WTC11 (cell line): ENCODE measurements around the gene ADGRB3.

ENCODE experiments used
- CTCF ChIP-seq: fragments of 200-600 bp; IDR thresholded peaks from 2 replicates; pipeline ENCODE4 v1.8.0; 2022; ENCODE audit warnings: antibody characterized with exemption
- ETV6 ChIP-seq: sonication (generic); formaldehyde crosslinking; IDR thresholded peaks from 2 replicates; pipeline ENCODE4 v1.8.1; 2022; ENCODE audit warnings: mild to moderate bottlenecking, missing genetic modification reagents
- JUN ChIP-seq: sonication (generic); formaldehyde crosslinking; IDR thresholded peaks from 2 replicates; pipeline ENCODE4 v1.8.0; 2023; ENCODE audit warnings: mild to moderate bottlenecking, missing genetic modification reagents
- NFYB ChIP-seq: sonication (generic); formaldehyde crosslinking; conservative IDR thresholded peaks from 2 replicates; pipeline ENCODE4 v1.8.0; 2022; ENCODE audit warnings: low read depth, missing genetic modification reagents
- SMAD3 ChIP-seq: sonication (generic); formaldehyde crosslinking; IDR thresholded peaks from 2 replicates; pipeline ENCODE4 v1.8.0; 2022; ENCODE audit warnings: missing genetic modification reagents, mild to moderate bottlenecking, borderline replicate concordance
- SP1 ChIP-seq: sonication (generic); formaldehyde crosslinking; conservative IDR thresholded peaks from 2 replicates; pipeline ENCODE4 v1.8.1; 2022; ENCODE audit warnings: missing genetic modification reagents
- TCF7 ChIP-seq: sonication (generic); formaldehyde crosslinking; IDR thresholded peaks from 2 replicates; pipeline ENCODE4 v1.8.0; 2022; ENCODE audit warnings: mild to moderate bottlenecking, low read depth, missing genetic modification reagents, moderate library complexity
- USF1 ChIP-seq: sonication (generic); formaldehyde crosslinking; IDR thresholded peaks from 2 replicates; pipeline ENCODE4 v1.8.0; 2022; ENCODE audit warnings: mild to moderate bottlenecking, missing genetic modification reagents
- ZNF232 ChIP-seq: sonication (generic); formaldehyde crosslinking; IDR thresholded peaks from 2 replicates; pipeline ENCODE4 v1.8.0; 2022; ENCODE audit warnings: mild to moderate bottlenecking, missing genetic modification reagents
- ZNF532 ChIP-seq: fragments of 250-450 bp; sonication (Bioruptor Pico); IDR thresholded peaks from 2 replicates; pipeline ENCODE4 v1.9.0; 2021; ENCODE audit warnings: mild to moderate bottlenecking, borderline replicate concordance
- TF ChIP-seq, protein P1 (sequence below): sonication (generic); formaldehyde crosslinking; IDR thresholded peaks from 2 replicates; pipeline ENCODE4 v1.8.1; 2023; ENCODE audit warnings: mild to moderate bottlenecking, missing genetic modification reagents
- TF ChIP-seq, protein P2 (sequence below): sonication (generic); formaldehyde crosslinking; IDR thresholded peaks from 2 replicates; pipeline ENCODE4 v1.8.1; 2023; ENCODE audit warnings: mild to moderate bottlenecking, missing genetic modification reagents, moderate library complexity

GRCh38 chr6:68677058-68677457, 42.0 kb downstream of the ADGRB3 start:
- no peak for TF ChIP-seq CTCF
- no peak for TF ChIP-seq NFYB (CRISPR knock-in tag)
- no peak for TF ChIP-seq ETV6
- no peak for TF ChIP-seq SMAD3 (CRISPR knock-in tag)
- TF ChIP-seq, protein P1, sequence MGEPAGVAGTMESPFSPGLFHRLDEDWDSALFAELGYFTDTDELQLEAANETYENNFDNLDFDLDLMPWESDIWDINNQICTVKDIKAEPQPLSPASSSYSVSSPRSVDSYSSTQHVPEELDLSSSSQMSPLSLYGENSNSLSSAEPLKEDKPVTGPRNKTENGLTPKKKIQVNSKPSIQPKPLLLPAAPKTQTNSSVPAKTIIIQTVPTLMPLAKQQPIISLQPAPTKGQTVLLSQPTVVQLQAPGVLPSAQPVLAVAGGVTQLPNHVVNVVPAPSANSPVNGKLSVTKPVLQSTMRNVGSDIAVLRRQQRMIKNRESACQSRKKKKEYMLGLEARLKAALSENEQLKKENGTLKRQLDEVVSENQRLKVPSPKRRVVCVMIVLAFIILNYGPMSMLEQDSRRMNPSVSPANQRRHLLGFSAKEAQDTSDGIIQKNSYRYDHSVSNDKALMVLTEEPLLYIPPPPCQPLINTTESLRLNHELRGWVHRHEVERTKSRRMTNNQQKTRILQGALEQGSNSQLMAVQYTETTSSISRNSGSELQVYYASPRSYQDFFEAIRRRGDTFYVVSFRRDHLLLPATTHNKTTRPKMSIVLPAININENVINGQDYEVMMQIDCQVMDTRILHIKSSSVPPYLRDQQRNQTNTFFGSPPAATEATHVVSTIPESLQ (CRISPR knock-in tag), result no peak
- no peak for TF ChIP-seq TCF7 (CRISPR knock-in tag)
- TF ChIP-seq USF1 (CRISPR knock-in tag), result no peak
- no peak for TF ChIP-seq SP1
- TF ChIP-seq JUN (CRISPR knock-in tag), result no peak
- TF ChIP-seq, protein P2, sequence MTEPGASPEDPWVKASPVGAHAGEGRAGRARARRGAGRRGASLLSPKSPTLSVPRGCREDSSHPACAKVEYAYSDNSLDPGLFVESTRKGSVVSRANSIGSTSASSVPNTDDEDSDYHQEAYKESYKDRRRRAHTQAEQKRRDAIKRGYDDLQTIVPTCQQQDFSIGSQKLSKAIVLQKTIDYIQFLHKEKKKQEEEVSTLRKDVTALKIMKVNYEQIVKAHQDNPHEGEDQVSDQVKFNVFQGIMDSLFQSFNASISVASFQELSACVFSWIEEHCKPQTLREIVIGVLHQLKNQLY (CRISPR knock-in tag), result no peak
- TF ChIP-seq ZNF232, result no peak
- no peak for TF ChIP-seq ZNF532 (CRISPR knock-in tag)
